ENCODE data around the gene SEZ6. TPM values are rescaled to one million over a fixed set of nuclear protein-coding genes. Genes with fewer than 3 reads are reported as not detected.

SEZ6 gene
- total RNA-seq, 8 experiments from 2014 or later: 1.5 to 29.2 (median 11.4) TPM

GRCh38 chr17:28992625-28993600 lies 12.9 kb downstream of the SEZ6 start:
- Histone ChIP-seq H3K4me3 (no peak overlapping the region), H3K27ac (peak overlapping the region; percentile 56 to 63), H3K4me1 (replicated peaks in 1 of 2) (peaks cover 23 to 36% of the 10 kb centered on the region in 2 donors)
- ATAC-seq (replicated peaks in 6 of 8): peak in 5 of 8 experiments; percentile 89 to 93 (median 91)
- in situ Hi-C loops (cut with MboI; ENCODE audit: low pct_unique_long_range_greater_than_20kb in 2 of 9, low sequenced_read_pairs in 9 of 9, unreplicated experiment in 9 of 9): no loop called here
- WGBS, 10 experiments: 20 to 100% (median 80%) methylated on average over 1 to 2 of the region's 11 CpGs; no CpG with 5 or more reads in 5 of the 10 experiments

GRCh38 chr17:28992185-28992584 lies 13.6 kb downstream of the SEZ6 start:
- in situ Hi-C loops (cut with MboI; ENCODE audit: low pct_unique_long_range_greater_than_20kb in 2 of 9, low sequenced_read_pairs in 9 of 9, unreplicated experiment in 9 of 9): no loop called here

GRCh38 chr17:28991779-28992178 lies 14.1 kb downstream of the SEZ6 start:
- in situ Hi-C loops (cut with MboI; ENCODE audit: low pct_unique_long_range_greater_than_20kb in 2 of 9, low sequenced_read_pairs in 9 of 9, unreplicated experiment in 9 of 9): no loop called here
- no peak for ATAC-seq (replicated peaks in 6 of 8)
- peaks cover 31 to 42% of the 10 kb centered on the region in 2 donors for H3K4me1 ChIP-seq (replicated peaks in 1 of 2)

More at GRCh38 chr17:28992185-28992584, 13.6 kb downstream of the SEZ6 start:
- H3K4me1 ChIP-seq (replicated peaks in 1 of 2): peaks cover 28 to 40% of the 10 kb centered on the region in 2 donors
- H3K4me3 ChIP-seq: no peak overlapping the region
- WGBS, 10 experiments: 27 to 93% (median 53%) methylated on average over 1 to 3 of the region's 7 CpGs; no CpG with 5 or more reads in 5 of the 10 experiments
- H3K27ac ChIP-seq: peak overlapping the region; percentile 56 to 63
- peak in 2 of 8 experiments; percentile 19 to 36 for ATAC-seq (replicated peaks in 6 of 8)

DNA sequence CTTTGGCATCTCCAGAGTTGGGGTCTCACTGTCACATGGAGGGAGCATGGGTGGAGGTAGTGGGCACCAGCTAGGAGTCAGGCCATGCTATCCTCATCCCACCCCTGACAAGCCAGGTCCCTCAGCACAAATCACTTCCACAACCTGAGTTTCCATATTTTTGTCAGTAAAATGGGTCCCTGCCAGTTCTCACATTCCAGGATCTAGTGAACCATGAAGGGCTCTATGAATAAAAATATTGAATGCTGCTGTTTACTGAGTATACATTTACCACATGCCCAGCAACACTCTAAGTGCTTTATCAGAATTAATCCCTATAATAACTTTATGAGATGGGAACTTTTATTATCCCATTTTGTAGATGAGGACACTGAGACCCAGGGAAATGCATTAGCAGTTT lies 16.8 kb downstream of the SEZ6 start:
- Histone ChIP-seq H3K27ac (no peak overlapping the region), H3K4me3 (no peak overlapping the region), H3K4me1 (replicated peaks in 1 of 2) (peaks cover 52 to 55% of the 10 kb centered on the region in 2 donors)
- no peak for ATAC-seq (replicated peaks in 6 of 8)
- in situ Hi-C loops (cut with MboI; ENCODE audit: low pct_unique_long_range_greater_than_20kb in 2 of 9, low sequenced_read_pairs in 9 of 9, unreplicated experiment in 9 of 9): no loop called here

More at GRCh38 chr17:28991779-28992178, 14.1 kb downstream of the SEZ6 start:
- WGBS, 10 experiments: 62 to 100% (median 81%) methylated on average over 1 to 8 of the region's 8 CpGs; no CpG with 5 or more reads in 6 of the 10 experiments
- H3K4me3 ChIP-seq: no peak overlapping the region
- H3K27ac ChIP-seq: peak overlapping the region in 1 of 2 donors; percentile 63

DNA sequence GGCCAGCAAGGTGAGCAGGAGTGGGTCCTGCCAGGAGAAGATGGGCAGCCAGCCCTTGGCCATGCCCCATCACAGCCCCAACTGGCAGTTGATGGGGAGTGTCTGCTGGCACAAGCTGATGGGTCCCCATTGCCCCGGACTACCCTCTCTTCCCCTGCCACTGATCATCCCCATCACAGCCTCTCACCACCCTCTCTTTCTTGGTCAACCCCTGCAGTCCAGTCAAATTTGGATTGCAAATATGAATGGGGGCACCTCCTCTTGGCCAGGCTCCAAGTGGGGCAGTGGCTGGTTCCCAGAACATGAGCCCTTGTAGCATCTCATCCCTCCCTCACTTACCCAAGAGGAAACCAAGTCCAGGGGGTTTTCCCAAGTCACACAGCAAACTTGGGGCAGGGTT lies 17.4 kb downstream of the SEZ6 start:
- WGBS, 10 experiments: 60% methylated on average over 1 of the region's 1 CpG; no CpG with 5 or more reads in 9 of the 10 experiments
- H3K4me3 ChIP-seq: no peak overlapping the region
- no peak for ATAC-seq (replicated peaks in 6 of 8)
- in situ Hi-C loops (cut with MboI; ENCODE audit: low pct_unique_long_range_greater_than_20kb in 2 of 9, low sequenced_read_pairs in 9 of 9, unreplicated experiment in 9 of 9): no loop called here
- no peak overlapping the region for H3K27ac ChIP-seq
- H3K4me1 ChIP-seq (replicated peaks in 1 of 2): peaks cover 57% of the 10 kb centered on the region in 2 donors

DNA sequence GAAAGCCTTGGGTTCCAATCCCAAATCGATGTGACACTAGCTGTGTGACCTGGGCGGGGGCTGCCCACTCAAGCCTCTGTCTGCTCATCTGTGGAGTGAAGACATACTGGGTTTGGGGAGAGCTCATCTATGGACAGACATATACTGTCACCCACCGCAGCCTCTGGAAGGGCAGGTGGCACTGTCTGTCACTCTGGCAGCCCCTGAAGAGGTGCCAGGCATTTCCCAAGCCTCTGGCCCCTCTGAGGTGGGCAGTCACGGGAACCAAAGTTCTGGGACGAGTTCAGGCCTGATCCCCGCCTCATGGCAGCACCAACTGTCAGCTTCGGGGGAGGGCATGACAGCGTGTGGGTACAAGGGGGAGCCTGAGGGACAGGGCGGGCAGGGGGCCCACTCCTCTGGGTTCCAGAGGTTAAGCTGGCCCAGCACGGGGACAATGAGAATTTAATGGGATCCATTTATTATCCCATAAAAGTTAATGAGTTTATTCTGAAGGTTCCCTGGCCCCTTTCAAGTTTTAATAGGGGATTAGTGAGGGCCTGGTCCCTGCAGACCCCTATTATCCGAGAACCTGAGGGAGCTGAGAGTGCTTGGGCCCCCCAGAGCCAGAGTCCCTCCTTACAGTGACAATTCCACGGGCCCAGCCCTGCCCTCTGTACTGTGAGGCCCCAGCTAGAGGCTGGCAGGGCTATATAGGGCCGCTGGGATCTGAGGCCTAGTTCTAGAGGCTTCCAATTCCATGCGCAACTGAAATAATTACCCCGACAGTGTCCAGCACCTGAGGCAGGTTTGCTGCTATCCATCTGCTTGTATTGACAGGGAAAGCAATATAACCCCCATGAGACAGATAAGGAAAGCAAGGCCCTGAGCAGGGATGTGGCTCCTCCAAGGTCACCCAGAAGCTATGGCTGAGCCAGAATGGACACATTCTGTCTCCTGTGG lies 18.8 kb downstream of the SEZ6 start:
- H3K4me3 ChIP-seq: no peak overlapping the region
- in situ Hi-C loops (cut with MboI; ENCODE audit: low pct_unique_long_range_greater_than_20kb in 2 of 9, low sequenced_read_pairs in 9 of 9, unreplicated experiment in 9 of 9): no loop called here
- WGBS, 10 experiments: 50 to 100% (median 69%) methylated on average over 1 to 4 of the region's 15 CpGs; no CpG with 5 or more reads in 4 of the 10 experiments
- H3K27ac ChIP-seq: peak overlapping the region; percentile 15 to 16
- peaks cover 44 to 47% of the 10 kb centered on the region in 2 donors for H3K4me1 ChIP-seq (replicated peaks in 1 of 2)
- no peak for ATAC-seq (replicated peaks in 6 of 8)

- peaks cover 38 to 46% of the 10 kb centered on the region in 2 donors for H3K4me1 ChIP-seq (replicated peaks in 1 of 2)
- ATAC-seq (replicated peaks in 6 of 8): peak; percentile 47 to 94 (median 90)
- peak overlapping the region in 1 of 2 donors; percentile 32 for H3K27ac ChIP-seq
- in situ Hi-C loops (cut with MboI; ENCODE audit: low pct_unique_long_range_greater_than_20kb in 2 of 9, low sequenced_read_pairs in 9 of 9, unreplicated experiment in 9 of 9): no loop called here
- WGBS, 10 experiments: 0 to 100% (median 33%) methylated on average over 1 to 6 of the region's 36 CpGs; no CpG with 5 or more reads in 6 of the 10 experiments
- H3K4me3 ChIP-seq: no peak overlapping the region
These were observed 19.7 kb downstream of the SEZ6 start for GRCh38 chr17:28985950-28986713.

GRCh38 chr17:28983286-28984230 lies 22.3 kb downstream of the SEZ6 start:
- WGBS, 10 experiments: 0 to 83% (median 20%) methylated on average over 1 to 5 of the region's 7 CpGs; no CpG with 5 or more reads in 3 of the 10 experiments
- peak overlapping the region; percentile 69 to 76 for H3K27ac ChIP-seq
- in situ Hi-C loops (cut with MboI; ENCODE audit: low pct_unique_long_range_greater_than_20kb in 2 of 9, low sequenced_read_pairs in 9 of 9, unreplicated experiment in 9 of 9): no loop called here

GRCh38 chr17:28982131-28982793 lies 23.6 kb downstream of the SEZ6 start:
- 57 to 93% (median 79%) methylated on average over 2 to 9 of the region's 11 CpGs; no CpG with 5 or more reads in 1 of the 10 experiments for WGBS, 10 experiments
- Histone ChIP-seq H3K27ac (no peak overlapping the region), H3K4me1 (replicated peaks in 1 of 2) (peaks cover 35 to 44% of the 10 kb centered on the region in 2 donors), H3K4me3 (no peak overlapping the region)
- no peak for ATAC-seq (replicated peaks in 6 of 8)
- in situ Hi-C loops (cut with MboI; ENCODE audit: low pct_unique_long_range_greater_than_20kb in 2 of 9, low sequenced_read_pairs in 9 of 9, unreplicated experiment in 9 of 9): no loop called here

More at GRCh38 chr17:28983286-28984230, 22.3 kb downstream of the SEZ6 start:
- Histone ChIP-seq H3K4me3 (no peak overlapping the region), H3K4me1 (replicated peaks in 1 of 2) (peaks cover 38 to 46% of the 10 kb centered on the region in 2 donors)
- peak in 4 of 8 experiments; percentile 14 to 57 (median 36) for ATAC-seq (replicated peaks in 6 of 8)

DNA sequence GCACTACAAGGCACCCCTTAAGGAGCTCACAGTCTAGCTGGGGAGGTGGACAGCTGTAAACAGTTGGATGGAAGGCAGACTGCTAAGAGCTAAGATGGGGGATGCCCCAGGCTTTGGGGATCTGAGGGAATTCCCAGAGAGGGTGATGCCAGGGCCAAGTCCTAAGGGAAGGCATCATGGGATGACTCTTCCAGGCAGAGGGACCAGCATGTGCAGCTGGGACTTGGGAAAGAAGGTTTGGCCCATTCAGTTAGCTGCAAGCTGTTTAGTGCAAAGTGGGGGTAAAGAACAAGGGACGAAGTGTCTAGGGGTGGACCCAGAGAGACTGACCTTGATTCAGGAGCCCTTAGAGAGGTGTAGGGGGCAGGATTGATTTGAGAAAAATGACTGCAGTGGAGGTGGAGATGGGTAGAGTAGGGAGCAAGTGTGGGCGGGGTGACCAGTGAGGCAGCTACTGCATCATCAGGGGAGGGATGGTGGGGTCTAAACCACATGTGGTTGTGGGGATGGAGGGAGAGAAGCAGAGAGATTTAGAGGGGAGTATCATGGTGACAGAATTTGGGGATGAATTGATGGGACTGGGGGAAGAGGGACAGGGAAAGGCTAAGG lies 27.4 kb downstream of the SEZ6 start:
- WGBS, 10 experiments: 100% methylated on average over 1 of the region's 2 CpGs; no CpG with 5 or more reads in 7 of the 10 experiments
- ATAC-seq (replicated peaks in 6 of 8): no peak
- Histone ChIP-seq H3K4me1 (replicated peaks in 1 of 2) (peaks cover 16 to 20% of the 10 kb centered on the region in 2 donors), H3K4me3 (no peak overlapping the region), H3K27ac (no peak overlapping the region)
- in situ Hi-C loops (cut with MboI; ENCODE audit: low pct_unique_long_range_greater_than_20kb in 2 of 9, low sequenced_read_pairs in 9 of 9, unreplicated experiment in 9 of 9): loop anchor here in 1 of 9 experiments (10.0 kb wide), 1 partner anchor 126 kb away; no protein-coding TSS in a partner anchor

All from motor neuron (in vitro differentiated cells).